Progenitor cell of endocrine pancreas (in vitro differentiated cells): Measurements from ENCODE around the gene OVOL1. TPM values are rescaled to one million over a fixed set of nuclear protein-coding genes. Genes with fewer than 3 reads are reported as not detected.

Source experiments
- DNase-seq: peaks from one replicate; pipeline ENCODE4 v3.0.0; 2021; ENCODE audit warnings: low spot score; ENCODE audit not compliant: unreplicated experiment
- H3K27ac Mint-ChIP-seq: 2 replicates; pipeline ENCODE4 v1.8.0; 2021; ENCODE audit warnings: mild to moderate bottlenecking, moderate library complexity, mixed read lengths
- H3K27me3 Mint-ChIP-seq: 2 replicates; pipeline ENCODE4 v1.8.0; 2021; ENCODE audit warnings: mixed read lengths
- H3K36me3 Mint-ChIP-seq: 2 replicates; pipeline ENCODE4 v1.8.0; 2022; ENCODE audit warnings: mixed read lengths; ENCODE audit not compliant: insufficient read depth
- H3K4me1 Mint-ChIP-seq: 2 replicates; pipeline ENCODE4 v1.8.0; 2021; ENCODE audit warnings: low read depth, mixed read lengths
- H3K4me3 Mint-ChIP-seq: 2 replicates; pipeline ENCODE4 v1.8.0; 2021; ENCODE audit warnings: low read depth, mild to moderate bottlenecking, moderate library complexity, mixed read lengths
- H3K9me3 Mint-ChIP-seq: 2 replicates; pipeline ENCODE4 v1.8.0; 2021; ENCODE audit warnings: low read depth, mixed read lengths
- CTCF ChIP-seq: fragments of 200-600 bp; sonication (generic); IDR thresholded peaks from one replicate; pipeline ENCODE4 v1.5.0; 2021; ENCODE audit warnings: antibody characterized with exemption, mild to moderate bottlenecking; ENCODE audit not compliant: unreplicated experiment
- total RNA-seq: library from RNA; stranded (reverse); gene quantifications from 2 replicates; pipeline ENCODE4 v1.2.1, GENCODE V29; 2021

The OVOL1 gene
- total RNA-seq, 1 donor from 2014 or later = 12.7 TPM

GRCh38 chr11:65793625-65794400 lies 7.0 kb downstream of the OVOL1 start:
- Mint-ChIP-seq H3K9me3 (no peaks in the 10 kb centered on the region), H3K27me3 (peaks cover 1% of the 10 kb centered on the region), H3K4me3 (no peak overlapping the region), H3K36me3 (peaks cover 8% of the 10 kb centered on the region), H3K4me1 (peaks cover 31% of the 10 kb centered on the region), H3K27ac (no peak overlapping the region)
- no peak for TF ChIP-seq CTCF
- no peak for DNase-seq

- H3K4me1 Mint-ChIP-seq = peaks cover 21% of the 10 kb centered on the region
- H3K4me3 Mint-ChIP-seq = no peak overlapping the region
- TF ChIP-seq CTCF = no peak
- no peaks in the 10 kb centered on the region for H3K9me3 Mint-ChIP-seq
- peaks cover 8% of the 10 kb centered on the region for H3K36me3 Mint-ChIP-seq
- H3K27me3 Mint-ChIP-seq = peaks cover 5% of the 10 kb centered on the region
- DNase-seq = no peak
- H3K27ac Mint-ChIP-seq = no peak overlapping the region
Observed at GRCh38 chr11:65794570-65795510, 8.0 kb downstream of the OVOL1 start.

GRCh38 chr11:65796726-65797601 lies 10.1 kb downstream of the OVOL1 start:
- H3K36me3 Mint-ChIP-seq = peaks cover 8% of the 10 kb centered on the region
- H3K4me1 Mint-ChIP-seq = peaks cover 14% of the 10 kb centered on the region
- peaks cover 5% of the 10 kb centered on the region for H3K27me3 Mint-ChIP-seq
- no peak overlapping the region for H3K4me3 Mint-ChIP-seq
- TF ChIP-seq CTCF = no peak
- no peaks in the 10 kb centered on the region for H3K9me3 Mint-ChIP-seq
- H3K27ac Mint-ChIP-seq = no peak overlapping the region
- DNase-seq = no peak

- TF ChIP-seq CTCF = no peak
- H3K4me1 Mint-ChIP-seq = peaks cover 14% of the 10 kb centered on the region
- peaks cover 5% of the 10 kb centered on the region for H3K27me3 Mint-ChIP-seq
- no peak for DNase-seq
- no peaks in the 10 kb centered on the region for H3K9me3 Mint-ChIP-seq
- H3K27ac Mint-ChIP-seq = no peak overlapping the region
- peaks cover 7% of the 10 kb centered on the region for H3K36me3 Mint-ChIP-seq
- no peak overlapping the region for H3K4me3 Mint-ChIP-seq
Observed at GRCh38 chr11:65797711-65798110, 10.8 kb downstream of the OVOL1 start.
